HG02588 (cell line): ENCODE data around the gene IFI44.
A peak's percentile ranks its signal among the peaks of the same experiment; 100 is the strongest.

ENCODE experiments used
- ATAC-seq: cut with Tn5 transposase; IDR thresholded peaks from one replicate; pipeline ENCODE4 v1.9.1; 2021; ENCODE audit warnings: mild to moderate bottlenecking, moderate library complexity; ENCODE audit not compliant: unreplicated experiment

Gene IFI44

GRCh38 chr1:78649628-78650027 lies at the start of gene IFI44:
TSS of gene IFI44 (plus strand) at chr1:78649831. CDS start at chr1:78650196, 365 bp downstream.
- peak; percentile 88 for ATAC-seq

GRCh38 chr1:78601068-78601467 lies 48.6 kb upstream of the IFI44 start:
- no peak for ATAC-seq

GRCh38 chr1:78603206-78603605 lies 46.4 kb upstream of the IFI44 start:
- no peak for ATAC-seq

- ATAC-seq = no peak
Measured at GRCh38 chr1:78604643-78605042, 45.0 kb upstream of the IFI44 start.

GRCh38 chr1:78606274-78606673 lies 43.4 kb upstream of the IFI44 start:
- ATAC-seq = no peak

- no peak for ATAC-seq
Measured at GRCh38 chr1:78607334-78607927, 42.2 kb upstream of the IFI44 start.

GRCh38 chr1:78607944-78608343 lies 41.7 kb upstream of the IFI44 start:
- ATAC-seq = no peak

- ATAC-seq = peak; percentile 41
Measured at GRCh38 chr1:78617615-78618026, 32.0 kb upstream of the IFI44 start.

- ATAC-seq = no peak
Measured at GRCh38 chr1:78619032-78619431, 30.6 kb upstream of the IFI44 start.

GRCh38 chr1:78619446-78619802 lies 30.2 kb upstream of the IFI44 start:
- peak; percentile 3 for ATAC-seq

- peak; percentile 42 for ATAC-seq
Measured at GRCh38 chr1:78619803-78620579, 29.6 kb upstream of the IFI44 start, which contains the start of gene IFI44L. TSS of gene IFI44L (plus strand) at chr1:78620448. CDS start at chr1:78627916, 7,468 bp downstream.

GRCh38 chr1:78620666-78621065 lies 29.0 kb upstream of the IFI44 start:
- no peak for ATAC-seq

GRCh38 chr1:78622548-78622947 lies 27.1 kb upstream of the IFI44 start:
- peak; percentile 21 for ATAC-seq

- ATAC-seq = no peak
Measured at GRCh38 chr1:78624035-78624434, 25.6 kb upstream of the IFI44 start.

- no peak for ATAC-seq
Measured at GRCh38 chr1:78627321-78627720, 22.3 kb upstream of the IFI44 start.

GRCh38 chr1:78630600-78630999 lies 19.0 kb upstream of the IFI44 start:
- ATAC-seq = no peak

GRCh38 chr1:78633209-78633608 lies 16.4 kb upstream of the IFI44 start:
- no peak for ATAC-seq

- peak; percentile 57 for ATAC-seq
Measured at GRCh38 chr1:78640462-78640861, 9.2 kb upstream of the IFI44 start.

- ATAC-seq = no peak
Measured at GRCh38 chr1:78641558-78641957, 8.1 kb upstream of the IFI44 start.

GRCh38 chr1:78645723-78646122 lies 3.9 kb upstream of the IFI44 start:
- ATAC-seq = no peak

- ATAC-seq = no peak
Measured at GRCh38 chr1:78647238-78647637, 2.4 kb upstream of the IFI44 start.

- no peak for ATAC-seq
Measured at GRCh38 chr1:78650114-78650660, 556 bp downstream of the IFI44 start.
